ENCODE data around the gene CARD6. TPM values are rescaled to one million over a fixed set of nuclear protein-coding genes. Genes with fewer than 3 reads are reported as not detected.

CARD6 gene
- total and polyA plus RNA-seq, 9 of the 15 experiments (the other 6 are each of a cell fraction or from before 2014, with no cell fraction given): 3.5 to 8.3 (median 5.9) TPM

- TF ChIP-seq ZNF407 (IDR thresholded peaks at IDR 0.05; ENCODE audit: low read depth) (no peak), PML (IDR thresholded peaks at IDR 0.05; ENCODE audit: low read length) (no peak), PCBP1 (IDR thresholded peaks at IDR 0.05; ENCODE audit: low read depth, low read length, poor library complexity, severe bottlenecking) (no peak), NEUROD1 (IDR thresholded peaks at IDR 0.05; ENCODE audit: borderline replicate concordance, low read depth, low read length, partially characterized antibody) (no peak)
- TF ChIP-seq, protein P1, sequence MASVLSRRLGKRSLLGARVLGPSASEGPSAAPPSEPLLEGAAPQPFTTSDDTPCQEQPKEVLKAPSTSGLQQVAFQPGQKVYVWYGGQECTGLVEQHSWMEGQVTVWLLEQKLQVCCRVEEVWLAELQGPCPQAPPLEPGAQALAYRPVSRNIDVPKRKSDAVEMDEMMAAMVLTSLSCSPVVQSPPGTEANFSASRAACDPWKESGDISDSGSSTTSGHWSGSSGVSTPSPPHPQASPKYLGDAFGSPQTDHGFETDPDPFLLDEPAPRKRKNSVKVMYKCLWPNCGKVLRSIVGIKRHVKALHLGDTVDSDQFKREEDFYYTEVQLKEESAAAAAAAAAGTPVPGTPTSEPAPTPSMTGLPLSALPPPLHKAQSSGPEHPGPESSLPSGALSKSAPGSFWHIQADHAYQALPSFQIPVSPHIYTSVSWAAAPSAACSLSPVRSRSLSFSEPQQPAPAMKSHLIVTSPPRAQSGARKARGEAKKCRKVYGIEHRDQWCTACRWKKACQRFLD (CRISPR knock-in tag; IDR thresholded peaks at IDR 0.05): no peak
These were observed 68.6 kb downstream of the CARD6 start (continued) for GRCh38 chr5:40909723-40910122.

Small RNA genes lying within 50 kb of the gene (small RNA-seq; reads per million reads assigned to genes)
- gene SNORD72: 318 reads per million, percentile 99 among the genes with 10 or more reads in this experiment

Other genes with a start within 250 kb of the CARD6 start
- not detected in 2 replicates for gene PTGER4, start 161.5 kb upstream of the CARD6 start, total RNA-seq (2014; rRNA removed)
- not detected in 2 replicates for gene PTGER4, start 161.5 kb upstream of the CARD6 start, total RNA-seq (2014; rRNA removed; fragmentation: Illumina TruSeq; extraction: Trizol)
- not detected in 2 replicates for gene PTGER4, start 161.5 kb upstream of the CARD6 start, total RNA-seq (2015; rRNA removed; fragmentation: Illumina TruSeq; extraction: Trizol)
- gene PTGER4, start 161.5 kb upstream of the CARD6 start, total RNA-seq (2021): 0.11 and 0.31 TPM in 2 replicates
- not detected in 2 replicates for gene PTGER4, start 161.5 kb upstream of the CARD6 start, polyA plus RNA-seq (2011; rRNA removed)
- not detected in 2 replicates for gene PTGER4, start 161.5 kb upstream of the CARD6 start, polyA plus RNA-seq (2014; fragmentation: Illumina TruSeq; extraction: Trizol)
- not detected for gene PTGER4, start 161.5 kb upstream of the CARD6 start, polyA plus RNA-seq (2014; fragmentation: Nextera tagmentation; extraction: Ambion mirVana)
- gene PTGER4, start 161.5 kb upstream of the CARD6 start, polyA plus RNA-seq (2014; rRNA removed): not detected in 2 replicates
- gene TTC33, start 85.4 kb upstream of the CARD6 start, total RNA-seq (2014; rRNA removed): 9.3 and 21.6 TPM in 2 replicates
- 21.7 and 25.8 TPM in 2 replicates for gene TTC33, start 85.4 kb upstream of the CARD6 start, total RNA-seq (2014; rRNA removed; fragmentation: Illumina TruSeq; extraction: Trizol)
- gene TTC33, start 85.4 kb upstream of the CARD6 start, total RNA-seq (2015; rRNA removed; fragmentation: Illumina TruSeq; extraction: Trizol): 21.6 and 21.9 TPM in 2 replicates
- 11.5 and 12.1 TPM in 2 replicates for gene TTC33, start 85.4 kb upstream of the CARD6 start, total RNA-seq (2021)
- 9.1 and 13.3 TPM in 2 replicates for gene TTC33, start 85.4 kb upstream of the CARD6 start, polyA plus RNA-seq (2011; rRNA removed)
- 18.2 and 18.9 TPM in 2 replicates for gene TTC33, start 85.4 kb upstream of the CARD6 start, polyA plus RNA-seq (2014; fragmentation: Illumina TruSeq; extraction: Trizol)
- 10 to 100 TPM; 21.1 to 24.9 TPM for gene TTC33, start 85.4 kb upstream of the CARD6 start, polyA plus RNA-seq (2014; fragmentation: Nextera tagmentation; extraction: Ambion mirVana)
- gene TTC33, start 85.4 kb upstream of the CARD6 start, polyA plus RNA-seq (2014; rRNA removed): 11.9 and 13.5 TPM in 2 replicates
- 38.9 and 84.0 TPM in 2 replicates for gene PRKAA1, start 43.0 kb upstream of the CARD6 start, total RNA-seq (2014; rRNA removed)
- 63.8 and 83.6 TPM in 2 replicates for gene PRKAA1, start 43.0 kb upstream of the CARD6 start, total RNA-seq (2014; rRNA removed; fragmentation: Illumina TruSeq; extraction: Trizol)
- gene PRKAA1, start 43.0 kb upstream of the CARD6 start, total RNA-seq (2015; rRNA removed; fragmentation: Illumina TruSeq; extraction: Trizol): 53.1 and 62.5 TPM in 2 replicates
- 47.9 and 51.4 TPM in 2 replicates for gene PRKAA1, start 43.0 kb upstream of the CARD6 start, total RNA-seq (2021)
- 43.7 and 45.5 TPM in 2 replicates for gene PRKAA1, start 43.0 kb upstream of the CARD6 start, polyA plus RNA-seq (2011; rRNA removed)
- gene PRKAA1, start 43.0 kb upstream of the CARD6 start, polyA plus RNA-seq (2014; fragmentation: Illumina TruSeq; extraction: Trizol): 75.2 and 76.5 TPM in 2 replicates
- 10 to 100 TPM; 24.5 to 37.3 TPM for gene PRKAA1, start 43.0 kb upstream of the CARD6 start, polyA plus RNA-seq (2014; fragmentation: Nextera tagmentation; extraction: Ambion mirVana)
- 44.8 and 47.2 TPM in 2 replicates for gene PRKAA1, start 43.0 kb upstream of the CARD6 start, polyA plus RNA-seq (2014; rRNA removed)
- gene RPL37, start 6.1 kb upstream of the CARD6 start, total RNA-seq (2014; rRNA removed): 5,204 and 7,963 TPM in 2 replicates
- gene RPL37, start 6.1 kb upstream of the CARD6 start, total RNA-seq (2014; rRNA removed; fragmentation: Illumina TruSeq; extraction: Trizol): 3,395 and 3,802 TPM in 2 replicates
- 4,310 and 4,463 TPM in 2 replicates for gene RPL37, start 6.1 kb upstream of the CARD6 start, total RNA-seq (2015; rRNA removed; fragmentation: Illumina TruSeq; extraction: Trizol)
- 2,342 and 2,650 TPM in 2 replicates for gene RPL37, start 6.1 kb upstream of the CARD6 start, total RNA-seq (2021)
- 6,044 and 6,139 TPM in 2 replicates for gene RPL37, start 6.1 kb upstream of the CARD6 start, polyA plus RNA-seq (2011; rRNA removed)
- gene RPL37, start 6.1 kb upstream of the CARD6 start, polyA plus RNA-seq (2014; fragmentation: Illumina TruSeq; extraction: Trizol): 4,091 and 6,277 TPM in 2 replicates
- 1,000 to 10,000 TPM; 2,628 to 3,207 TPM for gene RPL37, start 6.1 kb upstream of the CARD6 start, polyA plus RNA-seq (2014; fragmentation: Nextera tagmentation; extraction: Ambion mirVana)
- 4,956 and 6,483 TPM in 2 replicates for gene RPL37, start 6.1 kb upstream of the CARD6 start, polyA plus RNA-seq (2014; rRNA removed)
- not detected in 2 replicates for gene C7, start 68.1 kb downstream of the CARD6 start, total RNA-seq (2014; rRNA removed)
- gene C7, start 68.1 kb downstream of the CARD6 start, total RNA-seq (2014; rRNA removed; fragmentation: Illumina TruSeq; extraction: Trizol): not detected in 2 replicates
- gene C7, start 68.1 kb downstream of the CARD6 start, total RNA-seq (2015; rRNA removed; fragmentation: Illumina TruSeq; extraction: Trizol): not detected in 2 replicates
- gene C7, start 68.1 kb downstream of the CARD6 start, total RNA-seq (2021): 0.82 and 1.5 TPM in 2 replicates
- gene C7, start 68.1 kb downstream of the CARD6 start, polyA plus RNA-seq (2011; rRNA removed): not detected in 2 replicates
- not detected in 2 replicates for gene C7, start 68.1 kb downstream of the CARD6 start, polyA plus RNA-seq (2014; fragmentation: Illumina TruSeq; extraction: Trizol)
- not detected for gene C7, start 68.1 kb downstream of the CARD6 start, polyA plus RNA-seq (2014; fragmentation: Nextera tagmentation; extraction: Ambion mirVana)
- not detected in 2 replicates for gene C7, start 68.1 kb downstream of the CARD6 start, polyA plus RNA-seq (2014; rRNA removed)
- not detected in 2 replicates for gene MROH2B, start 230.0 kb downstream of the CARD6 start, total RNA-seq (2014; rRNA removed)
- not detected in 2 replicates for gene MROH2B, start 230.0 kb downstream of the CARD6 start, total RNA-seq (2014; rRNA removed; fragmentation: Illumina TruSeq; extraction: Trizol)
- gene MROH2B, start 230.0 kb downstream of the CARD6 start, total RNA-seq (2015; rRNA removed; fragmentation: Illumina TruSeq; extraction: Trizol): not detected in 2 replicates
- gene MROH2B, start 230.0 kb downstream of the CARD6 start, total RNA-seq (2021): not detected in 2 replicates
- gene MROH2B, start 230.0 kb downstream of the CARD6 start, polyA plus RNA-seq (2011; rRNA removed): not detected in 2 replicates
- not detected in 2 replicates for gene MROH2B, start 230.0 kb downstream of the CARD6 start, polyA plus RNA-seq (2014; fragmentation: Illumina TruSeq; extraction: Trizol)
- not detected for gene MROH2B, start 230.0 kb downstream of the CARD6 start, polyA plus RNA-seq (2014; fragmentation: Nextera tagmentation; extraction: Ambion mirVana)
- gene MROH2B, start 230.0 kb downstream of the CARD6 start, polyA plus RNA-seq (2014; rRNA removed): not detected in 2 replicates